ENCODE measurements around the gene CCPG1. TPM values are rescaled to one million over a fixed set of nuclear protein-coding genes. Genes with fewer than 3 reads are reported as not detected.
"Not testable (repeated sequence)": the region's sequence is repeated elsewhere in the genome, so short reads cannot be mapped to it uniquely, and the experiment has no call there.

Gene CCPG1, protein sequence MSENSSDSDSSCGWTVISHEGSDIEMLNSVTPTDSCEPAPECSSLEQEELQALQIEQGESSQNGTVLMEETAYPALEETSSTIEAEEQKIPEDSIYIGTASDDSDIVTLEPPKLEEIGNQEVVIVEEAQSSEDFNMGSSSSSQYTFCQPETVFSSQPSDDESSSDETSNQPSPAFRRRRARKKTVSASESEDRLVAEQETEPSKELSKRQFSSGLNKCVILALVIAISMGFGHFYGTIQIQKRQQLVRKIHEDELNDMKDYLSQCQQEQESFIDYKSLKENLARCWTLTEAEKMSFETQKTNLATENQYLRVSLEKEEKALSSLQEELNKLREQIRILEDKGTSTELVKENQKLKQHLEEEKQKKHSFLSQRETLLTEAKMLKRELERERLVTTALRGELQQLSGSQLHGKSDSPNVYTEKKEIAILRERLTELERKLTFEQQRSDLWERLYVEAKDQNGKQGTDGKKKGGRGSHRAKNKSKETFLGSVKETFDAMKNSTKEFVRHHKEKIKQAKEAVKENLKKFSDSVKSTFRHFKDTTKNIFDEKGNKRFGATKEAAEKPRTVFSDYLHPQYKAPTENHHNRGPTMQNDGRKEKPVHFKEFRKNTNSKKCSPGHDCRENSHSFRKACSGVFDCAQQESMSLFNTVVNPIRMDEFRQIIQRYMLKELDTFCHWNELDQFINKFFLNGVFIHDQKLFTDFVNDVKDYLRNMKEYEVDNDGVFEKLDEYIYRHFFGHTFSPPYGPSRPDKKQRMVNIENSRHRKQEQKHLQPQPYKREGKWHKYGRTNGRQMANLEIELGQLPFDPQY
- 10 to 100 TPM; 33.0 to 88.9 (median 58.9) TPM for total RNA-seq

DNA sequence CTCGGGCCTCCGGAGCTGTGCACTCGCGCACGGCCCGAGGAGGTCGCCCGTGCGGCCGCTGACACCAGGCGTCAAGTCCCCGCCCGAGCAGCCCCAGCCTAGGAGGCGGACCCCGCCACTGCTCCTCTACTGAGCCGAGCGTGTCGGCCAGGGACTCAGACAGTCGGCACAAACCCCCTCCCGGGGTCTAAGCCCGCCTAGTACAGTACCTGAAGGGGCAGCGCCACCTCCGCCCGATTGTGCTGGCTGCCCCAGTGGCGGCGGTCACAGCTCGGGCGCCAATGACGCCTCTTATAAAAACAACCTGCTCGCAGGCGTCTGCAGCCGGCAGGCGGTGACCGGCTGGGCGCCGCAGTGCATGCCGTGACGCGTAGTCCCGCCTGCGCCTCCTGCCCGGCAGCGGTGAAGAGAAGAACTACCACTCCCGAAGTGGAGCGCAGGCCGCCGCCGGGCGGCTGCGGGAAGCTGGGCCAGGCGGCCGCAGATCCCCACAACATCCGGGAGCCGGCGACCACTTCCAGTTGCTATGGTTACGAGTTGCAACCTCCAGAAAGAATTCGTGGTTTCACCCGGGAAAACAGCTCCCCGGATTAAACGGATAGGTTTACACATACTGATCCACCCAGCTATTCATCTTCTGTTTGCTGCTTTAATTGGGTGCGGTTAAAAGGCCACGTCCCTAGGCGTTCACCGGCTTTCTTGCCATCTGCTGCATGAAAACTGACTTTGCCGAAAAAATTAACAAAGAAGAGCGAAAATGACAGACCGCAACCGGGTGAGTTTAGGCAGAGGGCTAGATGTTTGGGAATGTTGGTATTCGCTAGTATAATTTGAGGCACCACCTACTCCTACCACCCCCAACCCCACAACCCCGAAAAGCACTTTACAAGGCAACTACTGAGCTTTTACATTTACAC is at the start of gene CCPG1, which contains the start of gene PIERCE2:
CCPG1 (minus strand) TSS at position 348 of the 917 bp plus-strand sequence. CDS start 18,935 bp downstream, outside the sequence.
PIERCE2 (plus strand) TSS at position 484 of the 917 bp plus-strand sequence; CDS start at position 758, 274 bp downstream.
- Histone ChIP-seq H3K27me3 (no peaks in the 10 kb centered on the region), H3K27ac (peak within 1 kb of the TSS; percentile 90 to 97 (median 96)), H3K9me3 (no peaks in the 10 kb centered on the region), H3K4me3 (peak within 1 kb of the TSS; percentile 71 to 84 (median 78)), H3K4me1 (peaks cover 24 to 50% (median 37%) of the 10 kb centered on the region in 4 donors), H3K36me3 (no peaks in the 10 kb centered on the region)
- ATAC-seq (ENCODE audit: low FRiP score in 2 of 2), result peak; percentile 99
- DNase-seq, result peak; percentile 96 to 98
- TF ChIP-seq EP300 (IDR thresholded peaks at IDR 0.05), result no peak
- TF ChIP-seq POLR2AphosphoS5 (IDR thresholded peaks at IDR 0.05), result peak; percentile 38 to 91
- peak in 3 of 4 donors; percentile 80 to 94 (median 89) for TF ChIP-seq POLR2A (IDR thresholded peaks at IDR 0.05)
- TF ChIP-seq, protein P1, sequence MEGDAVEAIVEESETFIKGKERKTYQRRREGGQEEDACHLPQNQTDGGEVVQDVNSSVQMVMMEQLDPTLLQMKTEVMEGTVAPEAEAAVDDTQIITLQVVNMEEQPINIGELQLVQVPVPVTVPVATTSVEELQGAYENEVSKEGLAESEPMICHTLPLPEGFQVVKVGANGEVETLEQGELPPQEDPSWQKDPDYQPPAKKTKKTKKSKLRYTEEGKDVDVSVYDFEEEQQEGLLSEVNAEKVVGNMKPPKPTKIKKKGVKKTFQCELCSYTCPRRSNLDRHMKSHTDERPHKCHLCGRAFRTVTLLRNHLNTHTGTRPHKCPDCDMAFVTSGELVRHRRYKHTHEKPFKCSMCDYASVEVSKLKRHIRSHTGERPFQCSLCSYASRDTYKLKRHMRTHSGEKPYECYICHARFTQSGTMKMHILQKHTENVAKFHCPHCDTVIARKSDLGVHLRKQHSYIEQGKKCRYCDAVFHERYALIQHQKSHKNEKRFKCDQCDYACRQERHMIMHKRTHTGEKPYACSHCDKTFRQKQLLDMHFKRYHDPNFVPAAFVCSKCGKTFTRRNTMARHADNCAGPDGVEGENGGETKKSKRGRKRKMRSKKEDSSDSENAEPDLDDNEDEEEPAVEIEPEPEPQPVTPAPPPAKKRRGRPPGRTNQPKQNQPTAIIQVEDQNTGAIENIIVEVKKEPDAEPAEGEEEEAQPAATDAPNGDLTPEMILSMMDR (IDR thresholded peaks at IDR 0.05), result peak; percentile 88 to 99 (median 97)
- WGBS, 2 donors, result 1% methylated on average over 13 to 20 of the region's 70 CpGs

DNA sequence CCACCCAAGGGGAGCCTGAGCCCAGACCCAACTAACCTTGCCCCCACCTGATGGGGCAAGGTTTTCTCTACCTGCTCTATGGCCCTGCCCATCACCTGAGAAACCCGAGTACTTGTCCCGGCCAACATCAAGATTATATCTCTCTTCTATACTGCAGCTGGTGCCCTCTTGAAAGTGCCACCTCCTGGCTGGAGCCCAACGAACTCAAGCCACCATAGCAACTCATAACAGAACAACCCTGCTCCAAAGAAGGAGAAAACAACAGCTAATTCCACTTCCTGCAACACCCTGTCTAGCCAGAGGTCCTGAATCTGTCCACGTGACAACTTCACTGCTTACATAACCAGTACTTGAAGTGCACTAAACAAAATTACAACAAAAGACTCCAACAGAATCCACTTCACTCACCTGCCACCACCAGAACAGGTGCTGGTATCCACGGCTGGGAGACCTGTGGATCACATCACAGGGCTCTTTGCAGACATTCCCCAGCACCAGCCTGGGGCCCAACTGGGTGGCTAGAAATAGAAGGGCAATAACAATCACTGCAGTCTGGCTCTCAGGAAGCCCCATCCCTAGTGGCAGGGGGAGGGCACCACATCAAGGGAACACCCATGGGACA is 49.4 kb upstream of the CCPG1 start:
- TF ChIP-seq, protein P1 (IDR thresholded peaks at IDR 0.05), result peak in 1 of 6 experiments; percentile 28
- no peak for TF ChIP-seq POLR2AphosphoS5 (IDR thresholded peaks at IDR 0.05)
- Histone ChIP-seq H3K27me3 (no peaks in the 10 kb centered on the region), H3K36me3 (no peaks in the 10 kb centered on the region), H3K27ac (peak overlapping the region in 3 of 4 donors; percentile 6 to 49 (median 28)), H3K9me3 (peaks cover 0 to 7% (median 3%) of the 10 kb centered on the region in 4 donors), H3K4me3 (no peak overlapping the region), H3K4me1 (no peaks in the 10 kb centered on the region)
- peak in 1 of 2 donors; percentile 59 for DNase-seq
- 60 to 77% methylated on average over 5 of the region's 5 CpGs for WGBS, 2 donors
- ATAC-seq (ENCODE audit: low FRiP score in 2 of 2), result peak; percentile 17 to 87

- peaks cover 0 to 13% (median 2%) of the 10 kb centered on the region in 4 donors for H3K9me3 ChIP-seq
- not testable (repeated sequence) for ATAC-seq (ENCODE audit: low FRiP score in 2 of 2); H3K4me1 ChIP-seq; H3K36me3 ChIP-seq; H3K27me3 ChIP-seq; H3K27ac ChIP-seq; H3K4me3 ChIP-seq
- DNase-seq, result peak in 1 of 2 donors; percentile 64
- WGBS, 2 donors, result 90 to 98% methylated on average over 4 to 15 of the region's 19 CpGs
Observed at GRCh38 chr15:55447030-55447394, 38.9 kb upstream of the CCPG1 start.

GRCh38 chr15:55446379-55447029 is 38.3 kb upstream of the CCPG1 start:
- not testable (repeated sequence) for H3K4me1 ChIP-seq; ATAC-seq (ENCODE audit: low FRiP score in 2 of 2); H3K4me3 ChIP-seq; DNase-seq; H3K27ac ChIP-seq; H3K27me3 ChIP-seq; H3K36me3 ChIP-seq
- 86 to 98% methylated on average over 15 to 25 of the region's 41 CpGs for WGBS, 2 donors
- H3K9me3 ChIP-seq, result peaks cover 0 to 13% (median 2%) of the 10 kb centered on the region in 4 donors

DNA sequence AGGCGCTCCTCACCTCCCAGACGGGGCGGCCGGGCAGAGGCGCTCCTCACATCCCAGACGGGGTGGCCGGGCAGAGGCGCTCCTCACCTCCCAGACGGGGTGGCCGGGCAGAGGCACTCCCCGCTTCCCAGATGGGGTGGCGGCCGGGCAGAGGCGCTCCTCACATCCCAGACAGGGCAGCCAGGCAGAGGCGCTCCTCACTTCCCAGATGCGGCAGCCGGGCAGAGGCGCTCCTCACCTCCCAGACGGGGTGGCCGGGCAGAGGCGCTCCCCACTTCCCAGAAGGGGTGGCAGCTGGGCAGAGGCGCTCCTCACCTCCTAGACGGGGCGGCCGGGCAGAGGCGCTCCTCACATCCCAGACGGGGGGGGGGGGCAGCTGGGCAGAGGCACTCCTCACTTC is 37.8 kb upstream of the CCPG1 start:
- not testable (repeated sequence) for H3K4me1 ChIP-seq; H3K27ac ChIP-seq; H3K4me3 ChIP-seq; H3K27me3 ChIP-seq; ATAC-seq (ENCODE audit: low FRiP score in 2 of 2); H3K36me3 ChIP-seq
- peak in 1 of 2 donors; percentile 68 for DNase-seq
- 75 to 85% methylated on average over 10 to 11 of the region's 27 CpGs for WGBS, 2 donors
- H3K9me3 ChIP-seq, result peaks cover 0 to 13% (median 2%) of the 10 kb centered on the region in 4 donors

DNA sequence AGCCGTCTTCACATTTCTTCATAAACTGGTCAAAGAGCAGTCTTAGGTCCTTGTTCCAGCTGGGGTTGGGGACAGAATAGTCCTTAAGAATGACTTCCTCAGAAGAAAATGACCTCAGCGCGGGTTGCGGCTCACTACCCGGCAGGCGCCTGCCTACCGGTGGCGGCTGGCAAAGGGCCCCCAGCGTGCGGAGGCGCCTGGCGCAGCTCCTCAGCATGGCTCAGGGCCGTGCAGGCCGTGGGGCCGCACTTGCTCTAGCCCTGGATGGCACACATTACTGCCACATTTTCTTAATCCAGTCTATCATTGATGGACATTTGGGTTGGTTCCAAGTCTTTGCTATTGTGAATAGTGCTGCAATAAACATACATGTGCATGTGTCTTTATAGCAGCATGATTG is 35.0 kb upstream of the CCPG1 start:
- H3K9me3 ChIP-seq, result peaks cover 0 to 13% (median 2%) of the 10 kb centered on the region in 4 donors
- not testable (repeated sequence) for ATAC-seq (ENCODE audit: low FRiP score in 2 of 2)
- WGBS, 2 donors, result 97 to 98% methylated on average over 13 to 15 of the region's 15 CpGs

More for the DNA sequence above, 35.0 kb upstream of the CCPG1 start:
- not testable (repeated sequence) for H3K27me3 ChIP-seq, H3K27ac ChIP-seq, H3K36me3 ChIP-seq, H3K4me1 ChIP-seq, H3K4me3 ChIP-seq
- DNase-seq, result peak in 1 of 2 donors; percentile 78

All from upper lobe of left lung (tissue), 6 donors.